ENCODE results near the gene PSMA8.
"Not testable (repeated sequence)": the region's sequence is repeated elsewhere in the genome, so short reads cannot be mapped to it uniquely, and the experiment has no call there.

PSMA8 gene

DNA sequence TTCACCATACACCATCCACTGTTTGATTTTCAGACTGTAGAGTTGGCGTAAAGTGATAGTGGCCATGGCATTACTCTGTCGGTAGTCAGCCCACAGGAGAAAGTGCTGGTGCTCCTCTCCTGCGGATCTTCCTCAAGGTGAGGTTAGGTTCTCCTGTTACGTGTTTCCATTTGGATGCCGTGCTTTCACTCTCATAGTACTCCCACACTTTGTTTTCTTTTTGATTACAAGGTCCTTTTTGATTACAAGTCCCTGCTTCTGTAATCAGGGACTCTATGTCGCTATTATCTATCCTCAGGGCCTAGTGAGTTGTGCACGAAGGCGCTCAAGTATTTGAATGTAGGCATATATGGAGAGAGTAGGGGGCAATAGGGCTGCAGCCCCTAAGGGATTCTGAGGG is 96.8 kb downstream of the PSMA8 start:
- TF ChIP-seq, protein P1, sequence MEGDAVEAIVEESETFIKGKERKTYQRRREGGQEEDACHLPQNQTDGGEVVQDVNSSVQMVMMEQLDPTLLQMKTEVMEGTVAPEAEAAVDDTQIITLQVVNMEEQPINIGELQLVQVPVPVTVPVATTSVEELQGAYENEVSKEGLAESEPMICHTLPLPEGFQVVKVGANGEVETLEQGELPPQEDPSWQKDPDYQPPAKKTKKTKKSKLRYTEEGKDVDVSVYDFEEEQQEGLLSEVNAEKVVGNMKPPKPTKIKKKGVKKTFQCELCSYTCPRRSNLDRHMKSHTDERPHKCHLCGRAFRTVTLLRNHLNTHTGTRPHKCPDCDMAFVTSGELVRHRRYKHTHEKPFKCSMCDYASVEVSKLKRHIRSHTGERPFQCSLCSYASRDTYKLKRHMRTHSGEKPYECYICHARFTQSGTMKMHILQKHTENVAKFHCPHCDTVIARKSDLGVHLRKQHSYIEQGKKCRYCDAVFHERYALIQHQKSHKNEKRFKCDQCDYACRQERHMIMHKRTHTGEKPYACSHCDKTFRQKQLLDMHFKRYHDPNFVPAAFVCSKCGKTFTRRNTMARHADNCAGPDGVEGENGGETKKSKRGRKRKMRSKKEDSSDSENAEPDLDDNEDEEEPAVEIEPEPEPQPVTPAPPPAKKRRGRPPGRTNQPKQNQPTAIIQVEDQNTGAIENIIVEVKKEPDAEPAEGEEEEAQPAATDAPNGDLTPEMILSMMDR (conservative IDR thresholded peaks at IDR 0.05; ENCODE audit: low read depth, low read length), result no peak
- no peak overlapping the region for H3K4me3 ChIP-seq (ENCODE audit: low read depth, low read length)
- DNase-seq (ENCODE audit: low read depth), result no peak

DNA sequence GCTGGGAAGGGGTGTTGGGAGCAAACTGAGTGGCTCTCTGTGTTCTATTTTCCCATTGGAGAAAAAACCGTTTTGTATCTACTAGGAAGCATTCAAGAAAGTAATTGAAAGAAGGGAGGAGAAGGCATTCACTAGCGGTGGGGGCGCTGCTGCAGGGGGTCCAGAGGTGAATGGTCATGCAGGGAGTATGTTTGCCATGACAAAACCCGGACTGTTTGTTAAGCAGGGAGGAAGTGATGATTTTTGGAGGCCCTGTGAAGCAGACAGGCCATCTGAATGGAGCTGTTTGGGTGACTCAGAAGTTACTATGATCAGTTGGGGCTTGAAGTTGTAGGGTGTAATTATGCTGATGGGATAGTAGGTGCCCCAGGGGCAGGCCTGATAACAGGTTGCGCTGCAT is 99.5 kb downstream of the PSMA8 start:
- no peak overlapping the region for H3K4me3 ChIP-seq (ENCODE audit: low read depth, low read length)
- no peak for DNase-seq (ENCODE audit: low read depth)
- TF ChIP-seq, protein P1 (conservative IDR thresholded peaks at IDR 0.05; ENCODE audit: low read depth, low read length), result no peak

DNA sequence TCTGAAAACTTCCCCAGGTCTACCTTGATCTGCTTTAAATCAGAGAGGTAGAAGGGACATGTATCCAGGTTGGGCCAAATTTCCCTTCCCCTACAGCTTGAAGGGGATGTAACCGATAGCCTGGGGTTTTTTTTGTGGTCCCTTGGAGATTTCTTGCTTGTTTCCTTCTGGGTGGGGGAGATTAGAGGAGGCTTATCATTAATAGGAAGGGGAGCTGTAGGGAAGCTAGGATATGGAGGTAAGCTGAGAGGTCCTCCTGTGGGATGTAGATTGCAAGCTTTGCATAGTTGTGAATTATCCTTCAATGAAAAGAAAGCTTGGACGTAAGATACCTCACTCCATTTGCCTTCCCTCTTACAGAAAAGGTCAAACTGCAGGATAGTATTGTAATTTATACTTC is 103.7 kb downstream of the PSMA8 start:
- not testable (repeated sequence) for DNase-seq (ENCODE audit: low read depth); H3K4me3 ChIP-seq (ENCODE audit: low read depth, low read length)

DNA sequence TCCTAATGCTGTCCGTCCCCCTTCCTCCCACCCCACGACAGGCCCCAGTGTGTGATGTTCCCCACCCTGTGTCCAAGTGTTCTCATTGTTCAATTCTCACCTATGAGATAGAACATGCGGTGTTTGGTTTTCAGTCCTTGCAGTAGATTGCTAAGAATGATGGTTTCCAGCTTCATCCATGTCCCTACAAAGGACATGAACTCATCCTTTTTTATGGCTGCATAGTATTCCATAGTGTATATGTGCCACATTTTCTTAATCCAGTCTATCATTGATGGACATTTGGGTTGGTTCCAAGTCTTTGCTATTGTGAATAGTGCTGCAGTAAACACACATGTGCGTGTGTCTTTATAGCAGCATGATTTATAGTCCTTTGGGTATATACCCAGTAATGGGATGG is 105.0 kb downstream of the PSMA8 start:
- H3K4me3 ChIP-seq (ENCODE audit: low read depth, low read length); DNase-seq (ENCODE audit: low read depth): not testable (repeated sequence)

DNA sequence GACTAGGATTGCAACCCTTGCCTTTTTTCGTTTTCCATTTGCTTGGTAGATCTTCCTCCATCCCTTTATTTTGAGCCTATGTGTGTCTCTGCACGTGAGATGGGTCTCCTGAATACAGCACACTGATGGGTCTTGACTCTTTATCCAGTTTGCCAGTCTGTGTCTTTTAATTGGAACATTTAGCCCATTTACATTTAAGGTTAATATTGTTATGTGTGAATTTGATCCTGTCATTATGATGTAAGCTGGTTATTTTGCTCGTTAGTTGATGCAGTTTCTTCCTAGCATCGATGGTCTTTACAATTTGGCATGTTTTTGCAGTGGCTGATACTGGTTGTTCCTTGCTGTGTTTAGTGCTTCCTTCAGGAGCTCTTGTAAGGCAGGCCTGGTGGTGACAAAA is 108.7 kb downstream of the PSMA8 start:
- DNase-seq (ENCODE audit: low read depth); H3K4me3 ChIP-seq (ENCODE audit: low read depth, low read length): not testable (repeated sequence)

All from choroid plexus epithelial cell (primary cell).